OCI-M2 (cell line): ENCODE data around the gene ADAM12.

ENCODE experiments used
- DNase-seq: peaks from one replicate; lab custom pipeline; 2025; ENCODE audit not compliant: unreplicated experiment; lab: John Stamatoyannopoulos, UW

The ADAM12 gene

GRCh38 chr10:126090911-126091728 lies 297.2 kb downstream of the ADAM12 start:
- DNase-seq = no peak

DNA sequence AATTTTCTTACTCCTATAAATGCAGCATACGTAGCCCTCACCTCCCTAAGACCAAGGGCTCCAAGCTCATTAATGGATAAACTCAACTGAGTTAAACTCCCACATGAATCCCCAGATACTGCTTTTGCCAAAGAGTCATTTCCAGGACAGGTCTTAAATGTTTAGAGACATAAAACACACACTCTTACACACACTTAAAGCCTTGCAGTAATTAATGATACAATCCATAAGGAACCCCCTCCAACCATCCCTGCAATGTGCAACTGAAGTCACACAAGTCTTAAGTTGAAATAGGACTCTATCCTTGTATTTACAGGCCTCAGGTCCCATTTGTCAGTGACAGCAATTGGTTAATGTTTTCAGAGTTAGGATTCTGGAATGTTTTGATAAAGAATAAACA lies 297.8 kb downstream of the ADAM12 start:
- DNase-seq = no peak

DNA sequence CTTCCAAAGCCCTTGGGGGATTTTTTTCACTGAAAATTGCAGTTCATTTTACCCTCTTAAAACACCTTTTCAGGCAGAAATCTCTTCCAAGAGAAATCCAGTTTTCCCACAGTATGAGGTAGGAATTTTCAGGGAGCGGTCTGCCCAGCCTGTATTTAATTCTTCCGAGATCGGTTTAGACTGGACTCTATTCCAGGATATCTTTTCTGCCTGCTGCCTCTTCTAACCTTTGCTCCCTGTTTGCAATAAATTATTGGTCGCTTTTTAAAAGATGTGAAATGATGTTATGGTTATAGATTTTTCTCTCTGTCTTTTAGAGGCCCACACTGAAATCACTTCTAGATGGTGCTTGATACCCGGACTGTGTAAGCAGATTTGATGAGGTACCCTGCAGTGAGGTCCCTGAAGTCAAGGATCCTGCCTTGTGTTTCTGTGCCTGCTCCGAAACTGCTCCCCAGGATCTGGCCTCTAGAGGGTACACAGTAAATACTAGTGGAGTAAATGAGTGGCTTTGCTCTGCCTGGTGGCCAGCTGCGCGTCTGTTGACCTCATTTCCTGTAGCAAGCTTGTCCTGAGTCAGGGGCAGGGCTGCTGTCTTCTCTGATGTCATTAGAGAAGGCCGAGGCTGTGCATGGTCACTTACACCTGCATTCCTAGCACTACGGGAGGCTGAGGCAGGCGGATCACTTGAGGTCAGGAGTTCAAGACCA lies 300.3 kb downstream of the ADAM12 start:
- DNase-seq = no peak

DNA sequence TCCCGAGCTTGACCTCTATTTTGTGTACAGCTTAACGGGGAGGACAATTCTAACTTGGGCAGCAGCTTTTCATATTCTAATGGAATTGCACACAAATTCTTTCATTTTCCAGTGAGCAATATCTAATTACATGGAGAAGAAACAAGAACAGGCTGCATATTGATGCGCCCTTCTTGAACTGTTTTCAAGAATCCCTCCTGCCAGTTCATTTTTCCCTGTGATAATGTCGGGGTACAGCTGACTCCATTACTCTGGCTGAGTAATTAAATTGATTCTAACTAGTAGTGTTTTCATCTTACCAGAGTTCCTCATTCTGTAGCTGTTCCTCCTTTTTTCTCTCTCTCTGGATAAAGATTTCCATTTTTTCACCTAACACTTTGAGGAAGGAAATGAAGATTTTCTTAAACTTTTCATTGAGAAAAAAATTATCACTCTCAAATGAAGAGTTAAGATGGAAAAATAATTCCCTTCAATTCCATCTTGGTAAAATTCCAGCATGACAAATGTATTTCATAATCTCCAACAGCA lies 301.1 kb downstream of the ADAM12 start:
- DNase-seq = no peak

DNA sequence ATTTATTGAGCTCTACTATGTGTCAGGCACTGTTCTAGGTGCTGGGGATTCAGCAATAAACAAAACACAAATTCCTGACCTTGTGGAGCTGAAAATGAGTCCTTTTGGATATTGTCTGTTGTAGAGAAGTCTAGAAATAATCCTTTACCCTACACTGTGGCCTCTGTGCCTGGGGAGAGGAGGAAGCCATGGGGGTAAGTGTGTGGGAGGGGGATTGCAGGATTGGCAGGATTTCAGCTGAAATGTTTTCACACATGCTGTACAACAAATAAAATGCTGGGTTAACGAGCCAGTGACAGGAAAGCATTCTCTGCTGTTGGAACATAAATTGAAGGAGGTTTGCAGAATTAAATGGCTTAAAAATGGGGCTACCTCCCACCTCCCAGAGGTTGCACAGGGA lies 302.5 kb downstream of the ADAM12 start:
- no peak for DNase-seq

GRCh38 chr10:126084369-126084768 lies 303.9 kb downstream of the ADAM12 start:
- no peak for DNase-seq

GRCh38 chr10:126083009-126083408 lies 305.3 kb downstream of the ADAM12 start:
- no peak for DNase-seq

GRCh38 chr10:126081841-126082466 lies 306.3 kb downstream of the ADAM12 start:
- DNase-seq = no peak

- no peak for DNase-seq
Observed at GRCh38 chr10:126080879-126081411, 307.3 kb downstream of the ADAM12 start.

DNA sequence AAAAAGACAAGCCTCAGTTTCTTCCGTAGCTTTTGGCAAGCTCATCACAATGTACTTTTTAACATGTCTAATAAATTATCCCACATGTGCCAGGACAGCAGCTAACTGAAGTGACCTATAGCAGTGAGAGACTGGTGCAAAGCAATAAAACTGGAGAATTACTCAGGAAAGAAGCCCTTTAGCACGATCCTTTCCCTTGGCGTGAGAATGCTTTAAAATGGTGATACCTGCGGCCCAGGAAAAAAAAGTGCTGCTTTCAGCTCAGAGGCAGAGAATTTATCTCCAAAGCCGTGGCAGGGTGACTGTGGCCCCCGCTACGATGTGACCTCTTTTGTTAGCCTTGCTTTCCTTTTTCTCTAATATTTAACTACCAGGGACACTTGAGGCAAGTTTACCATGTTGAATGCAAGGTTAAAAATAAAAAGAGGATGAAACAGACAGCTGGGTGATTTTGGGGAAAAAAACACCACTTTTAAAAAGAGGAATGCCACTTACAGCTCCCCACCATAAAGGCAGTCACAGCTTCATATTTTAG lies 307.9 kb downstream of the ADAM12 start:
- no peak for DNase-seq

DNA sequence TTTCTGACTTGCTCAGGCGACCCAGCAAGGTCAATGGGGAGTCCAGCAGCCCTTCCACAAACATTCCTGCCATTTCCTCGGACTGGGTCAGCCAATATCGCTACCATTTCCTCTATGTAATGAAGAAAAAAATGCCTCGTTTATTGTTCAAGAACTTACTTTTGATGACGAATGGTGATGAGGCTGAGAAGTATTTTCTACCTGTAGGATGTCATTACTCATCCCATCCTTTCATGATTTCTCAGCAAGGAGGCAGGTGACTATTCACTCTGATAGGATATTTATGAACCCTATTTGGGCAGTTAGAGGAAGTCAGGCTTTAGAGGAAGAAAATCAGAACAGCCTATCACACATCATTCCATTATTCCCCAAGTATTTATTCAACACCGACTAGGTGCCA lies 313.3 kb downstream of the ADAM12 start:
- DNase-seq = no peak

- no peak for DNase-seq
Observed at GRCh38 chr10:126074291-126074690, 314.0 kb downstream of the ADAM12 start.

- no peak for DNase-seq
Observed at GRCh38 chr10:126073606-126074005, 314.7 kb downstream of the ADAM12 start.

DNA sequence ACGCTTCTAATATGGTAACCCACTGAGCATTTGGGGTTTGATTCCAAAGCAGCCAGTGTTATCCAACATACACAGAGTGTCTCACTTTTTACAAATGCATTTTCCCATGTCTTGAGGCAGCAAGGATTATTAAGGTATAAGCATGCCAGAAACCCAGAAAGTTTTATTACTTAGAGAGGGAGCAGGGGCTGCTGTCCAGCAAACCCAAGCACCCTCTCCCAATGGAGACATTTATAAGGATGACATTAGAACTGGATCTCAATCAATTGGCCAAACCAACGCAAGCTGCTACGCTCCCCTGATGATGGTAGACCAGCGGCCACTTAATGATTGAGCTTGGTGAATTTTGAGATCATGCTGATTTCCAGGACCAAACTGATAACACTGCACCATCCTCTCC lies 315.7 kb downstream of the ADAM12 start:
- no peak for DNase-seq

DNA sequence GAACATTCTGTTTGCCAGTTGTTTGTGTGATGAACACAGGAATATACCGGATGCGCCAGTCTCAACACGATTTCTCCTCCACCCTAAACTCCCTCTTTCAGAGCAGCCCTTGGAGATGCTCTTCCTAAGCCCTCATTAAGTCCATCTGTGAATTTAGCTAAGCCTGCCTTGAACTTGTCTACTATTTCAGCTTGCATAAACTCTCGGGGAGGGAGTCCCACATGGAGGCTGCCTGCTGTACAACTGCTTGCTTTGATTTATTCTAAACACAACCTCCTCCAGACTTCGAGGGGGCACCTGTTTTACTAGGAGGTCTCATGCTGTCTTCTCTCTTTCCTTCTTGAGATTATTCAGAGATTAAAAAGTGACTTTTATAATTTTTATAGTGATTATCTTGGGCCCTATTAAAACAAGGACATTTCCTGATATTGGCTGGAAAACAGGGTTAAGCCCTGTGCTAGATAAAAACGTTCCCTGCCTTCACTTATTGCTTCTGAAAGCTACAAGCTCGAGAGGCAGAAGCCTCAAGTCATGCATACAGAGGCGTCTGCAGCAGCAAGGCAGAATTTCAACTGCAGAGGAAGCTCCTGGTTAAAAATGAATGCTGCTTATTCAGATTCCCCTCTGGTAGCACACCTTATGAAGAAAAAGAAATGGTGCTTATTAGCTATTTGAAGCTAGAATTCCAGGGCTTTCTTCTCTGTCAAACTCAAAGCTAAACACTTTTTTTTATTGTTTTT lies 317.6 kb downstream of the ADAM12 start:
- DNase-seq = no peak

DNA sequence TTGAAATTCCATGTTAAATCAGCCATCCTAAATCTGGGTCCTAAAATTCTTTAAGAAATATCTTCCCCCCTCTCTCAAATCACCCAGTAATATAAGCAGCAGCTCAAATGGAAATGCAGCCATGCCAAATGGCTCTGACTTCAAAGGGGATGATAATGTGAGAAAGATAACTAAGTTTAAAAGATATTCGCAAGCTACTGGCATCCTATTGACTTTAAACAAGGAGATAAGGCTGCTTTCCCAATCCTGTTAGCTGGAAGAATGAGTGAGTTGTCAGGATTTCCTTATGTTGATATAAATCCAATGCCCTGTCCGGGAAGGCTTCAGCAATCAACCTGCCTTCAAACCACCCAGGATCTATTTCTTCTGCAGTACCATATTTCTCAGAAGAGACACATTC lies 320.0 kb downstream of the ADAM12 start:
- no peak for DNase-seq

DNA sequence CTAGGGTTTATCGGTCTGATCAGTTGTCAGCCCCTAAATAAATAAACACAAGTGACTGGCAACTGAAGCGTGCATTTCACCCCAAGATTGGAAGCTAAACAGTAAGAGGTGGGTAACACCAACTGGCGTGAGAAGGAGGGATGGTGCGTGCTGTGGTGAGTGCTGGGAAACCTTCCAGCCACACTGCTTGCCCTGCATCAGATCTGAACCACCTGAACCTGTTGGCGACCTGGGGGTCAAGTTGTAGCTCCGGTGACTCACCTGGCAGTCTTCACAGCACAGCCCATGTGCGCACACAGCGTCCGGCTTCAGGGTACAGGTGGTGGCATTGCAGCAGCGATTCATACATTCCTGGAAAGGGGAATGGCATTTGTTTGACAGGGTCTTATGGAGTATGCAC lies 321.8 kb downstream of the ADAM12 start:
- DNase-seq = no peak

DNA sequence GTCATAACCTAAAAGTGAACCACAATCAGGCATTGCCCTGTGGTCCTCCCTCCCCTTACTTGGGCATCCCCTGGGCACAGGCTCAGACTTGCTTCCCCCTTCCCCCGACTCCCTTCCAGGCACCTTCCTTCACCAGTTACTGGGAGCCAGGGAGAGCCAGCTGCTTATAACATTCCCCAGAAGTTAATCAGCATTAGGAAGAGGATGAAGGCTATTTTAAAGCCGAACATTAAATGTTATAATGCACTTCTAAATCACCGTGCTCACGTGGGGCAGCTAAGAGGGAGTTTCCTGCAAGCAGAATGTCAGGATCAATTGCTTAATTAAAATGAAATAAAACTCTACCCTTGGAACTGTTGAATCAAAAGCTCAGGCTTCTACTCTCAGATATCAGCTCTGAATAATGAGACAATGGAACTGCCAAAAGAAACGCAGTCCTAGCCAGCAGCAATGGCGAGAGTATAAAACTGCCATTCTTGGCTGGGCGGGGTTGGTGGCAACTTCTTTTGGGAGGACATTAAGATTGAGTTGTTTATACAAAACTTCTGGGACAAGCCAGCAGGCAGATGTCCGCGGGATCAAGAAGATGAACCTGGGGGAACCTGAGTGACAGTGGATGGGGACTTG lies 322.4 kb downstream of the ADAM12 start:
- no peak for DNase-seq

DNA sequence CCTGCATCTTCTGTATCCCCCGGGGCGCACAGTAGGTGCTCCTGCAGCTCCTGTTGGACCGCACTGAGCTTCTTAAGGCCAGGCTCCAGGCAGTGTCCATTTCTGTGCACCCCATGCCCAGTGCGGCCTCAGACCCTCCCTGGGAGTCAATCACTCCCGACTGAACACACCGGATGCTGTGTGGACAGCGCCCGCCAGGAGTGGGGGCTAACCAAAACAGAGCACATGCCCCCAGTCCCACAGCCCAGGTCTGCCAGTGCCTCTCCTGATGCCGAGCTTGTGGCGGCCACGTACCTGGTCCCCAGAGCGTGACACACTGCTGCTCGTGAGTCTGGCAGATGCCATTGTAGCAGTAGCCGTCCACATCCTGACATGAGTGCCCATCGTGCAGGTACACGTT lies 323.8 kb downstream of the ADAM12 start:
- DNase-seq = no peak

GRCh38 chr10:126063353-126063791 lies 324.9 kb downstream of the ADAM12 start:
- no peak for DNase-seq
